Skeletal muscle tissue (tissue), 5 donors: ENCODE results near the gene ZBTB37. TPM values are rescaled to one million over a fixed set of nuclear protein-coding genes. Genes with fewer than 3 reads are reported as not detected.
"Not testable (repeated sequence)": the region's sequence is repeated elsewhere in the genome, so short reads cannot be mapped to it uniquely, and the experiment has no call there.

Source experiments
- H3K27ac ChIP-seq: one replicate; pipeline ENCODE4 v1.7.0; 2013; ENCODE audit warnings: mild to moderate bottlenecking, low read depth, low read length, inconsistent platforms
- H3K27me3 ChIP-seq, 3 donors: one replicate each; pipeline ENCODE4 v1.7.0; 2013; ENCODE audit warnings: low read length in 3 of 3; ENCODE audit not compliant: control insufficient read depth in 3 of 3, insufficient read depth in 3 of 3
- H3K36me3 ChIP-seq, 3 donors: one replicate each; pipeline ENCODE4 v1.7.0; 2013; ENCODE audit warnings: low read length in 3 of 3; ENCODE audit not compliant: control insufficient read depth in 3 of 3, insufficient read depth in 3 of 3
- H3K4me1 ChIP-seq, 3 donors: one replicate each; pipeline ENCODE4 v1.7.0; 2013; ENCODE audit warnings: low read length in 3 of 3, mild to moderate bottlenecking in 3 of 3; ENCODE audit not compliant: control insufficient read depth in 3 of 3, insufficient read depth in 3 of 3
- H3K4me3 ChIP-seq, 3 donors: one replicate each; pipeline ENCODE4 v1.7.0; 2013; ENCODE audit warnings: low read length in 3 of 3
- H3K9ac ChIP-seq, 3 donors: one replicate each; pipeline ENCODE4 v1.7.0; 2013; ENCODE audit warnings: low read length in 3 of 3, mild to moderate bottlenecking in 3 of 3, moderate library complexity in 2 of 3, low read depth in 1 of 3
- H3K9me3 ChIP-seq, 3 donors: one replicate each; pipeline ENCODE4 v1.7.0; 2013; ENCODE audit warnings: low read length in 3 of 3; ENCODE audit not compliant: control insufficient read depth in 3 of 3
- small RNA-seq: library from RNA; depleted of rRNA; stranded (forward); fragments of <200 nt; gene quantifications from one replicate; pipeline ENCODE3, GENCODE V24; 2014
- total RNA-seq: library from RNA; depleted of rRNA; stranded (reverse); fragments of >200 nt; gene quantifications from one replicate; pipeline ENCODE4 v1.2.3, GENCODE V29; 2014
- donor health status: Osteomylitis.

The ZBTB37 gene
- total RNA-seq, 1 donor from 2014 or later, result 12.0 TPM

- peaks cover 0 to 4% (median 3%) of the 10 kb centered on the region in 3 donors for H3K36me3 ChIP-seq
- H3K27ac ChIP-seq, result no peak overlapping the region
- H3K9me3 ChIP-seq, result no peaks in the 10 kb centered on the region
- H3K9ac ChIP-seq, result no peak overlapping the region
- H3K4me3 ChIP-seq, result no peak overlapping the region
- no peaks in the 10 kb centered on the region for H3K4me1 ChIP-seq
- H3K27me3 ChIP-seq, result no peaks in the 10 kb centered on the region
Observed at GRCh38 chr1:173925306-173926242, 57.4 kb downstream of the ZBTB37 start.

DNA sequence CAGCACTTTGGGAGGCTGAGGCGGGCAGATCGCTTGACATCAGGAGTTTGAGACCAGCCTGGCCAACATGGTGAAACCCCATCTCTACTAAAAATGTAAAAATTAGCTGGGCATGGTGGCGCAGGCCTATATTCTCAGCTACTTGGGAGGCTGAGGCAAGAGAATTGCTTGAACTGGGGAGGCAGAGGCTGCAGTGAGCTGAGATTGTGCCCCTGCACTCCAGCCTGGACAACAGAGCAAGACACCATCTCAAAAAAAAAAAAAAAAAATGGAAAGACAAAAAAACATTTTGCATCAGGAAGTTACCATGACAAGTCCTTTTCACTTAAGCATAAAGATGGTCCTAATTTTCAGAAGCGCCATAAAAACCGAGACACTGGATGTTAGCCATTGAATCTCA, 62.4 kb downstream of the ZBTB37 start:
- peaks cover 5 to 17% (median 9%) of the 10 kb centered on the region in 3 donors for H3K36me3 ChIP-seq
- H3K4me3 ChIP-seq, H3K4me1 ChIP-seq, H3K27ac ChIP-seq, H3K27me3 ChIP-seq, H3K9ac ChIP-seq, H3K9me3 ChIP-seq: not testable (repeated sequence)

DNA sequence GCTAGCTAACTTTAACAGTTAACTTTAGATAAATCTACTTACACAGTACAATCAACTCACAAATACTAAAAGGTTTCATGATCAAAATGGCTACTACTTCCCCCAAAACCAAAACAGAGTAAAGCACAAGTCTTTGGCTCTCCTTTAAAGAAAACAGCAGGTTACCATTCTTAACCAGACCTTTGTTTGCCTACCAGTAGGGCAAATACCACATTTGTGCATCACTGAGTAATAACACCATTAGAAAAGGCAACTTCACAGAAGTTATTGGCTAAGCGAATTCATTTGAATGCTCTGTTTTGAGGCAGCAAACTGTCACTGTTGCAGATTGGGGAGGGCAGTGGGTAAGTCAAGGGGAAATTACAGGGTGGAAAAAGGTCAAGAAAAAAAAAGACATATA, 66.3 kb downstream of the ZBTB37 start:
- peaks cover 11 to 42% (median 22%) of the 10 kb centered on the region in 3 donors for H3K36me3 ChIP-seq
- no peak overlapping the region for H3K9ac ChIP-seq
- no peak overlapping the region for H3K27ac ChIP-seq
- no peaks in the 10 kb centered on the region for H3K27me3 ChIP-seq
- H3K4me1 ChIP-seq, result no peaks in the 10 kb centered on the region
- no peaks in the 10 kb centered on the region for H3K9me3 ChIP-seq
- H3K4me3 ChIP-seq, result no peak overlapping the region

DNA sequence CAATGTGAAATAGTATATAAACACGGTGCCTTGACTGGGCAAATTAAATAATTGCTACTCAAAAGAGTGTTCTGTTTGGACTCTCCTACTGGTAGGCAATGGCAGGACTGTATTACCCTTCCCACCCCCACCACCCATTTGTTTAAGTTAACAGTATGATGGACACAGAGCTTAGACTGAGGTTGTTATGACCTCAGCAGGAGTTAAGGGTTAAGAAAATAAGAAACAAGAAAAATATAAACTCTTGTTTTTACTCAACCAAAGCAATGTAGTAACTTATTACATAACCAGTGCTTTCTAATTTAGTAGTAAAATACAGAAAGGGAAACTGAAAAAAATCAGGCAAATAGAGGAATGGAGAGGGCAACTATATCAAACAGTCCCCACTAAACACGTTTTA, 68.9 kb downstream of the ZBTB37 start:
- Histone ChIP-seq H3K4me3 (no peak overlapping the region), H3K27ac (no peak overlapping the region), H3K9ac (no peak overlapping the region), H3K9me3 (no peaks in the 10 kb centered on the region), H3K36me3 (peaks cover 15 to 49% (median 38%) of the 10 kb centered on the region in 3 donors), H3K4me1 (no peaks in the 10 kb centered on the region), H3K27me3 (no peaks in the 10 kb centered on the region)

- H3K9ac ChIP-seq, result no peak overlapping the region
- H3K9me3 ChIP-seq, result no peaks in the 10 kb centered on the region
- peaks cover 32 to 65% (median 54%) of the 10 kb centered on the region in 3 donors for H3K36me3 ChIP-seq
Observed at GRCh38 chr1:173946380-173946921, 78.3 kb downstream of the ZBTB37 start.

DNA sequence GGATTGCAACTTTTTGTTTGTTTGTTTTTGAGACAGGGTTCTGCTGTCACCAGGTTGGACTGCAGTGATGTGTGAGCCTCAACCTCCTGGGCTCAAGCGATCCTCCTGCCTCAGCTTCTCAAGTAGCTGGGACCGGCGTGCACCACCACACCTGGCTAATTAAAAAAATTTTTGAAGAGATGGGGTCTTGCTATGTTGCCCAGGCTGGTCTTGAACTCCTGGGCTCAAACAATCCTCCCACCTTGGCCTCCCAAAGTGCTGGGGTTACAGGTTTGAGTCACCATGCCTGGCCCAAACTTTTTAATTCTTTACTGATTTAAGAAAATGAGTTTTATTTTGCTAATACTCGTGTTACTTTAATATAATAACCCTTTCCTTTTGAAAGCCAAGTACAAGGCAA, 80.4 kb downstream of the ZBTB37 start:
- no peaks in the 10 kb centered on the region for H3K4me1 ChIP-seq
- H3K4me3 ChIP-seq, result no peak overlapping the region
- H3K27ac ChIP-seq, result no peak overlapping the region
- no peaks in the 10 kb centered on the region for H3K27me3 ChIP-seq
- H3K9me3 ChIP-seq, result no peaks in the 10 kb centered on the region
- H3K36me3 ChIP-seq, result peaks cover 29 to 59% (median 43%) of the 10 kb centered on the region in 3 donors
- no peak overlapping the region for H3K9ac ChIP-seq

More at GRCh38 chr1:173946380-173946921, 78.3 kb downstream of the ZBTB37 start:
- H3K4me3 ChIP-seq, result no peak overlapping the region
- no peaks in the 10 kb centered on the region for H3K4me1 ChIP-seq
- H3K27me3 ChIP-seq, result no peaks in the 10 kb centered on the region
- H3K27ac ChIP-seq, result no peak overlapping the region

Small RNA genes within 50 kb of the gene (small RNA-seq; reads per million reads assigned to genes)
- not detected for gene RNA5SP67

Other genes starting within 250 kb of the ZBTB37 start
- not detected for gene TEX50, start 233.0 kb upstream of the ZBTB37 start, total RNA-seq
- gene ANKRD45, start 198.5 kb upstream of the ZBTB37 start, total RNA-seq, result not detected
- 26.6 TPM for gene KLHL20, start 153.4 kb upstream of the ZBTB37 start, total RNA-seq
- 11.5 TPM for gene DARS2, start 43.7 kb upstream of the ZBTB37 start, total RNA-seq
- gene CENPL, start 43.5 kb upstream of the ZBTB37 start, total RNA-seq, result 9.9 TPM
- 743 TPM for gene GAS5, start 391 bp upstream of the ZBTB37 start, total RNA-seq
- gene SERPINC1, start 48.9 kb downstream of the ZBTB37 start, total RNA-seq, result not detected
- 19.8 TPM for gene RC3H1, start 154.0 kb downstream of the ZBTB37 start, total RNA-seq